Heart right ventricle (tissue), 16 donors: Measurements from ENCODE around the gene DGKB. TPM values are rescaled to one million over a fixed set of nuclear protein-coding genes. Genes with fewer than 3 reads are reported as not detected.

ENCODE experiments used
- ATAC-seq, 8 donors: fragments of 200-7000 bp; cut with Tn5 transposase; one replicate each; pipeline ENCODE4 v1.9.1; 2020; ENCODE audit warnings: mild to moderate bottlenecking in 8 of 8, moderate library complexity in 8 of 8, moderate number of reproducible peaks in 1 of 8
- DNase-seq, 2 donors: peaks; one replicate each; pipeline ENCODE4 v3.0.0-alpha.2; 2020
- H3K27ac ChIP-seq, 10 donors: fragments of 200-600 bp; sonication (generic) in 2 of 10; one replicate each; pipeline versions ENCODE4 v1.5.0 to v1.8.0; 2020 to 2022; ENCODE audit warnings: mild to moderate bottlenecking in 3 of 10
- H3K27me3 ChIP-seq, 7 donors: fragments of 200-600 bp; one replicate each; pipeline ENCODE4 v1.8.0; 2021 to 2022; ENCODE audit warnings: mild to moderate bottlenecking in 2 of 7
- H3K36me3 ChIP-seq, 9 donors: fragments of 200-600 bp; sonication (generic) in 1 of 9; one replicate each; pipeline versions ENCODE4 v1.5.0 to v1.8.0; 2020 to 2022; ENCODE audit warnings: mild to moderate bottlenecking in 2 of 9
- H3K4me1 ChIP-seq, 9 donors: fragments of 200-600 bp; sonication (generic) in 1 of 9; one replicate each; pipeline versions ENCODE4 v1.5.0 to v1.8.0; 2020 to 2022; ENCODE audit warnings: mild to moderate bottlenecking in 4 of 9
- H3K4me3 ChIP-seq, 10 donors: fragments of 200-600 bp; sonication (generic) in 2 of 10; one replicate each; pipeline versions ENCODE4 v1.5.0 to v1.8.0; 2020 to 2022; ENCODE audit warnings: mild to moderate bottlenecking in 7 of 10, moderate library complexity in 2 of 10
- H3K9me3 ChIP-seq, 11 donors: fragments of 200-600 bp in 10 of 11; sonication (generic) in 2 of 11; one replicate each; pipeline versions ENCODE4 v1.5.0 to v1.8.0; 2013 to 2022; ENCODE audit warnings: mild to moderate bottlenecking in 2 of 11, control low read depth in 1 of 11, moderate library complexity in 1 of 11
- WGBS, 2 donors: extraction: QIAGEN DNeasy Blood & Tissue Kit; methylation state at CpG; one replicate each; pipeline ENCODE4 v1.1.7; 2013; ENCODE audit warnings: inconsistent platforms in 1 of 2; 5-methylcytosine and 5-hydroxymethylcytosine counted together
- intact Hi-C, 10 donors: fragments of 100-400 bp; cut with DNase I; formaldehyde crosslinking; loops; one replicate each; pipeline versions ENCODE4 v1.11.1 to v1.14.2; 2022
- polyA plus RNA-seq, 2 donors: library from polyadenylated mRNA; stranded (reverse); fragments of 200-250 nt; gene quantifications; one replicate each; pipeline ENCODE4 v1.2.3, GENCODE V29; 2013
- total RNA-seq, 10 donors: library from RNA; stranded (reverse); fragmentation: NEBNext Ultra II Directional in 3 of 10; extraction: Animal tissue kit (Norgen Biotek cat#: 25700) in 3 of 10; gene quantifications; one replicate each; pipeline versions ENCODE4 v1.2.1 to v1.2.4, GENCODE V29; 2021 to 2023
- TF ChIP-seq, protein P1 (sequence below), 9 donors: fragments of 200-600 bp; sonication (generic) in 2 of 9; IDR thresholded peaks; one replicate each; pipeline versions ENCODE4 v1.5.0 to v1.8.0; 2021 to 2022; ENCODE audit warnings: antibody characterized with exemption in 9 of 9, mild to moderate bottlenecking in 5 of 9, moderate library complexity in 1 of 9
- donor health status: Arrhythmogenic right ventricular cardiomyopathy.
- donor health status: ischemic (EF 13 %, LVEDD 7.1; RV severe dilation, severe dysfunction).
- donor health status: healthy with polysubstance abuse.
- donor health status: DM: no; HTN: yes; CAD: no.
- donor health status: DM: no; HTN: no; CAD: no.
- donor health status: ischemic (EF 25% LVEDD 6.9; RV normal size, moderate dysfunction).
- donor health status: ischemic (EF 25% LVEDD 5.7; RV mildly dilated, moderate dysfunction).
- donor health status: healthy.
- donor health status: DM: yes; HTN: yes; CAD: no.
- donor health status: Ischemic cardiomyopathy.
- donor health status: ischemic (EF 35%, LVEDD 5.7; RV mildly dilated, moderate dysfunction).
- donor health status: nonischemic (EF 11% LVEDD 7.7; RV severe dilation, severe dysfunction).
- donor health status: DM: yes; HTN: yes; CAD: no.
- donor health status: PGD.
- donor health status: ischemic (EF 29% LVEDD 5.4; RV normal size, mild dysfunction).
- donor health status: nonischemic (EF 23%, LVEDD 6.1; RV moderate dilation, normal function).

DGKB gene
- total and polyA plus RNA-seq, 12 donors: under 0.01 to 1.2 (median 0.77) TPM

DNA sequence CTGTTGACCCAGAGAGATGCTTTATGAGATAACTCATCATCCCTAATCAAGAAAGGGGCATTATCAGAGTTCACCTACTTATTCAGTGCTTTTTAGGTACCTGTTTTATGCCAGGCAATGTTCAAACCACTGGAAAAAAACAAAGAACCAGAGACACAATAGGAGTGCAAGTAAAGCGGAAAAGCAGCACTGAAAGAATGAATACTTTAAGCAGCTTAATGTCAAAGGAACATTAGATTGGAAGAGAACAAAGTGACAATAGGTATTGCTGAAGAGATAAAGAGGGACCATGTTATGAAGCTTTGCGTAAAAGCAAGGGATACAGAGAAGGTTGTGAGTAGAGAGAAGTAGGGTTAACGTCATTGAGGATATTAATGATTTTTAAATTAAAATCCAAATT is 11.3 kb downstream of the DGKB start:
- Histone ChIP-seq H3K36me3 (no peaks in the 10 kb centered on the region), H3K4me3 (no peak overlapping the region), H3K27me3 (no peaks in the 10 kb centered on the region), H3K4me1 (peaks cover 0 to 5% (median 0%) of the 10 kb centered on the region in 9 donors), H3K27ac (no peak overlapping the region), H3K9me3 (no peaks in the 10 kb centered on the region)
- intact Hi-C loops: no loop called here
- TF ChIP-seq, protein P1, sequence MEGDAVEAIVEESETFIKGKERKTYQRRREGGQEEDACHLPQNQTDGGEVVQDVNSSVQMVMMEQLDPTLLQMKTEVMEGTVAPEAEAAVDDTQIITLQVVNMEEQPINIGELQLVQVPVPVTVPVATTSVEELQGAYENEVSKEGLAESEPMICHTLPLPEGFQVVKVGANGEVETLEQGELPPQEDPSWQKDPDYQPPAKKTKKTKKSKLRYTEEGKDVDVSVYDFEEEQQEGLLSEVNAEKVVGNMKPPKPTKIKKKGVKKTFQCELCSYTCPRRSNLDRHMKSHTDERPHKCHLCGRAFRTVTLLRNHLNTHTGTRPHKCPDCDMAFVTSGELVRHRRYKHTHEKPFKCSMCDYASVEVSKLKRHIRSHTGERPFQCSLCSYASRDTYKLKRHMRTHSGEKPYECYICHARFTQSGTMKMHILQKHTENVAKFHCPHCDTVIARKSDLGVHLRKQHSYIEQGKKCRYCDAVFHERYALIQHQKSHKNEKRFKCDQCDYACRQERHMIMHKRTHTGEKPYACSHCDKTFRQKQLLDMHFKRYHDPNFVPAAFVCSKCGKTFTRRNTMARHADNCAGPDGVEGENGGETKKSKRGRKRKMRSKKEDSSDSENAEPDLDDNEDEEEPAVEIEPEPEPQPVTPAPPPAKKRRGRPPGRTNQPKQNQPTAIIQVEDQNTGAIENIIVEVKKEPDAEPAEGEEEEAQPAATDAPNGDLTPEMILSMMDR (IDR thresholded peaks at IDR 0.05): no peak
- no peak for ATAC-seq
- 95 to 96% methylated on average over 3 of the region's 3 CpGs for WGBS, 2 donors
- DNase-seq: no peak

DNA sequence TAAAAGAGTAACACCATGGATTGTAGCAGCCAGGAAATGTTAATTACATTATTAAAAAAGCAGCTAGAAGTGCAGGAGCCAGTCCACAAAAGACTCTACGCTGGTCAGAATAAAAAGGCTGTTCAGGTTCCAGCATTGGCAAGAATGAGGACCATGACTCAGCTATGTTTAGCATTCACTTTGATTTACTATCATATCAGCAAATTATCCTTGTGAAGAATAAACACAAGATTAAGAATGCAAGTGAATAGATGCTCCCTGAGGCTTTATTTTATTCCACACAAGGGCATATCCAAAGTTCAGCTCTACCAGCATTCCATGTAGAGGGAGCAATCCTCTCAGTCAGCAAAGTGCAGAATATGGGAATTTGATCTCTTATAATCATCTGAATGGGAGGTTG is 13.6 kb downstream of the DGKB start:
- WGBS, 2 donors: 49 to 53% methylated on average over 1 of the region's 1 CpG
- no peak for ATAC-seq
- H3K27ac ChIP-seq: no peak overlapping the region

DNA sequence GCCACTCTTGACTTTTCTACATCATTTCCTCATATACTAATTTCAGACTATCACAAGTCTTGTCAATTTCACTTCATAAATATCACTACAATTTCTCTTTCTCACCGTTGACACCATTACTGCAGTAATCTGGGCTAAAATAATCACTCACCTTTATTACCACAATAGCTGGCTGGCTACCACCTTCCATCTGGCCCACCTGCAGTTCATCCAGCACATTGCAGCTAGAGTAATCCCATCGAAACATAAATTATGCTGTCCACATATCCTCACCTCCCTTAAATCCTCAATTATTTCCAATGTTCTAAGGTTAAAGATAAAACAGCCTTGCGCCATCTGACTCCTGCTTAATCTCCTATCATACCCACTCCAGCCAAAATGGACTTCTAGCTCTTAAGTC is 16.0 kb downstream of the DGKB start:
- DNase-seq (no peak), ATAC-seq (no peak)
- H3K4me3 ChIP-seq: no peak overlapping the region
- intact Hi-C loops: no loop called here
- no peaks in the 10 kb centered on the region for H3K9me3 ChIP-seq
- H3K4me1 ChIP-seq: peaks cover 0 to 5% (median 0%) of the 10 kb centered on the region in 9 donors
- TF ChIP-seq, protein P1 (IDR thresholded peaks at IDR 0.05): no peak
- no peaks in the 10 kb centered on the region for H3K27me3 ChIP-seq
- no peaks in the 10 kb centered on the region for H3K36me3 ChIP-seq
- 88 to 93% methylated on average over 3 of the region's 3 CpGs for WGBS, 2 donors
- H3K27ac ChIP-seq: no peak overlapping the region

More for the DNA sequence above, 13.6 kb downstream of the DGKB start:
- Histone ChIP-seq H3K36me3 (no peaks in the 10 kb centered on the region), H3K9me3 (no peaks in the 10 kb centered on the region), H3K27me3 (no peaks in the 10 kb centered on the region), H3K4me1 (peaks cover 0 to 5% (median 0%) of the 10 kb centered on the region in 9 donors), H3K4me3 (no peak overlapping the region)
- TF ChIP-seq, protein P1 (IDR thresholded peaks at IDR 0.05): no peak
- no peak for DNase-seq
- intact Hi-C loops: no loop called here

DNA sequence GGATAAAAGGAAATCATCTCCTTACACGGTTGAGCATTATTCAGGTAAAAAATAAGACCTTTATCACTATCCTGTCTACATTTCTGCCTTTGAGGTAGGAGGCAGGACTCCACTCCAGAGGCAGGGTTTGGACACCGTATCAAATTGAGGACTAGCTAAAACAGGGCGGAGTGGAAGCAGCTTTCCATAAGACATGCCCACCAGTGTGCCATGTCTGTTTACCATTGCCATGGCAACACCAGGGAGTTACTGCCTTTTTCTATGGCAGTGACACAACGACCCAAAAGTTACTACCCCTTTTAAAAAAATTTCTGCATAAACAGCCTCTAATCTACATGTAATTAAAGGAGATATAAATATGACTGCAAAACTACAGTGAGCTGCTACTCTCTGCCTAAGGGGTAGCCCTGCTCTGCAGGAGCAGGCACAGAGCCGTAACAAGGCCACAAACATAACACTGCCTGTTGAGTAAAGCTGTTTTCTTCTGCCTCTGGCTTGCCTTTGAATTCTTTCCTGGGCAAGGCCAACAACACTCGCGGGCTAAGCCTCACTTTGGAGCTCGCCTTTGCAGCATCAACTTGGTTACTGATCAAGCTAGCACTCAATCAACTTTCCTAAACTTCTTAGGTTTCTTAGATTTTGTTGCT is 26.5 kb downstream of the DGKB start:
- no peak overlapping the region for H3K4me3 ChIP-seq
- H3K4me1 ChIP-seq: no peaks in the 10 kb centered on the region
- intact Hi-C loops: no loop called here
- WGBS, 2 donors: 76 to 78% methylated on average over 8 of the region's 8 CpGs
- TF ChIP-seq, protein P1 (IDR thresholded peaks at IDR 0.05): no peak
- no peaks in the 10 kb centered on the region for H3K9me3 ChIP-seq
- ATAC-seq (no peak), DNase-seq (no peak)
- no peaks in the 10 kb centered on the region for H3K36me3 ChIP-seq
- no peaks in the 10 kb centered on the region for H3K27me3 ChIP-seq
- H3K27ac ChIP-seq: no peak overlapping the region
